GM12878 (cell line): ENCODE data around the gene FBXL19. TPM values are rescaled to one million over a fixed set of nuclear protein-coding genes. Genes with fewer than 3 reads are reported as not detected.

Source experiments
- CBX5 ChIP-seq: sonication (generic); IDR thresholded peaks from 2 replicates; pipeline ENCODE4 v1.6.1; 2016; ENCODE audit warnings: low read depth, moderate library complexity, mild to moderate bottlenecking, inconsistent platforms
- EGR1 ChIP-seq, 2 experiments: IDR thresholded peaks; 1 replicate in 1 of 2; 2 replicates in 1 of 2; pipeline ENCODE4 v1.6.1; 2011 to 2012; ENCODE audit warnings: low read depth in 2 of 2, low read length in 2 of 2, borderline replicate concordance in 1 of 2, mild to moderate bottlenecking in 1 of 2, moderate library complexity in 1 of 2
- FOXK2 ChIP-seq: fragments of 450-650 bp; IDR thresholded peaks from 2 replicates; pipeline ENCODE4 v1.6.1; 2017; ENCODE audit warnings: mild to moderate bottlenecking, moderate library complexity
- IRF4 ChIP-seq: IDR thresholded peaks from 2 replicates; pipeline ENCODE4 v1.6.1; 2011; ENCODE audit warnings: low read depth, low read length
- NR2F1 ChIP-seq: fragments of 450-650 bp; conservative IDR thresholded peaks from 2 replicates; pipeline ENCODE4 v1.6.1; 2017; ENCODE audit warnings: mild to moderate bottlenecking
- PML ChIP-seq: IDR thresholded peaks from 2 replicates; pipeline ENCODE4 v1.6.1; 2012; ENCODE audit warnings: low read length, inconsistent platforms
- POLR2A ChIP-seq: IDR thresholded peaks from 2 replicates; pipeline ENCODE4 v1.6.1; 2011; ENCODE audit warnings: low read depth, mild to moderate bottlenecking, low read length
- POLR2AphosphoS2 ChIP-seq: IDR thresholded peaks from 2 replicates; pipeline ENCODE4 v1.6.1; 2011; ENCODE audit warnings: low read depth, mild to moderate bottlenecking, low read length, improper control_type of control experiment, moderate library complexity
- POLR2AphosphoS5 ChIP-seq: IDR thresholded peaks from 2 replicates; pipeline ENCODE4 v1.6.1; 2011; ENCODE audit warnings: mild to moderate bottlenecking, low read length, inconsistent platforms
- RUNX3 ChIP-seq: IDR thresholded peaks from 2 replicates; pipeline ENCODE4 v1.6.1; 2012; ENCODE audit warnings: low read length, inconsistent platforms
- SIN3A ChIP-seq: IDR thresholded peaks from 2 replicates; pipeline ENCODE4 v1.6.1; 2012; ENCODE audit warnings: low read depth, low read length, improper control_type of control experiment
- SMARCA5 ChIP-seq: fragments of 450-650 bp; IDR thresholded peaks from 2 replicates; pipeline ENCODE4 v1.6.1; 2017; ENCODE audit warnings: mild to moderate bottlenecking
- polyA plus RNA-seq, 11 experiments: library from polyadenylated mRNA; depleted of rRNA in 4 of 11; unstranded in 6 of 11; stranded (reverse) in 5 of 11; fragments of >200 nt; fragmentation: Nextera tagmentation in 4 of 11; fragmentation: Illumina TruSeq in 1 of 11; extraction: Ambion mirVana in 4 of 11; extraction: Trizol in 1 of 11; gene quantifications; 1 replicate in 1 of 11; 2 replicates in 10 of 11; pipeline versions ENCODE4 v1.2.1 to v1.2.3, GENCODE V29; 2011 to 2016; ENCODE audit warnings: inconsistent platforms in 2 of 11, missing spikeins in 2 of 11, low read depth in 1 of 11
- total RNA-seq, 4 experiments: library from RNA; depleted of rRNA in 3 of 4; stranded (reverse); fragments of >200 nt in 3 of 4; fragmentation: Illumina TruSeq in 1 of 4; extraction: Trizol in 1 of 4; gene quantifications; 2 replicates each; pipeline versions ENCODE4 v1.2.1 to v1.2.3, GENCODE V29; 2013 to 2021
- TF ChIP-seq, protein P1 (sequence below): fragments of 450-650 bp; IDR thresholded peaks from 2 replicates; pipeline ENCODE4 v1.6.1; 2017; ENCODE audit warnings: mild to moderate bottlenecking, moderate library complexity
- TF ChIP-seq, protein P2 (sequence below): fragments of 450-650 bp; IDR thresholded peaks from 2 replicates; pipeline ENCODE4 v1.6.1; 2017; ENCODE audit warnings: mild to moderate bottlenecking, moderate library complexity
- TF ChIP-seq, protein P3 (sequence below): fragments of 450-650 bp; IDR thresholded peaks from 2 replicates; pipeline ENCODE4 v1.6.1; 2018; ENCODE audit warnings: mild to moderate bottlenecking, low read depth, moderate library complexity; ENCODE audit not compliant: partially characterized antibody
- TF ChIP-seq, protein P4 (sequence below): IDR thresholded peaks from 2 replicates; pipeline ENCODE4 v1.6.1; 2011; ENCODE audit warnings: borderline replicate concordance, low read depth, mild to moderate bottlenecking, moderate library complexity, low read length; ENCODE audit not compliant: insufficient read depth, poor library complexity, severe bottlenecking

The FBXL19 gene
- total and polyA plus RNA-seq, 10 of the 15 experiments (the other 5 are each of a cell fraction or from before 2014, with no cell fraction given), result 0.02 to 32.1 (median 6.8) TPM; not detected in 1

DNA sequence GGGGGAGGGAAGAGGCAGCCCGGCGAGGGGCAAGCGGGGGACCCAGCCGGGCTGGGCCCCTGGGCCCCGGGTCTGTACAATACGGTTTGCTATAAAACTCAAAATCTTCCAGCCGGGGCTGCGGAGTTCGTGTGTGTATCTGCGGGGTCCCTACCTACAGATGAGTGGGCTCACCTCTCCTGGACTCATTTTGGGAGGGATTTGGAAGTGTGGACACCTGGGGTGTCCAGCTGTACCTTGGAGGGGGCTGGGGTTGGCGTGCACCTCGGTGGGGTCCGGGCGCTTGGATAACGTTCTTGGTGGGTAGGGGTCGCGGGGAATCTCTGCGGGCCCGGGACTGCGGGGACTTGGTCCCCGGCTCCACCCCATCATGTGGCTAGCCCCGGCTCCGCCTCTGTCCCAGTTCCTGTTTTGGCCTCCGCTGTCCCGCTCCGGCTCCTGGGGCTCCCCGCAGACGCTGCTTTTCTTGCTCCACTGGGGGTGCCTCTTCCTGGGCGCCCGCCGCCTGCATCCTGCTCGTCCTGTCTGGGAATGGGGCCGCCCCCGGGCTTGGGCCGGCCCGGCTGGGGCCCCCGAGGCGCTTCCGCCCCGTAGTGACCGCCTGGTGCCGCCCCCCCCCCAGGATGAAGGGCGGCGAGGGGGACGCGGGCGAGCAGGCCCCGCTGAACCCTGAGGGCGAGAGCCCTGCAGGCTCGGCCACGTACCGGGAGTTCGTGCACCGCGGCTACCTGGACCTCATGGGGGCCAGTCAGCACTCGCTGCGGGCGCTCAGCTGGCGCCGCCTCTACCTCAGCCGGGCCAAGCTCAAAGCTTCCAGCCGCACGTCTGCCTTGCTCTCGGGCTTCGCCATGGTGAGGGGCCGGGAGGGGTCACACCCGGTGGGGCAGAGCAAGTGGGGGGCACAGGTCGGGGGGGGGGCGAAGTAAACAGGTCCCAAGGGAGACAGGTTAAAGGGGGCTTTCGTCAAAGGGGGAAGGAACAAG, 25.6 kb downstream of the FBXL19 start, which contains the start of gene ORAI3 (continued):
- TF ChIP-seq, protein P1, sequence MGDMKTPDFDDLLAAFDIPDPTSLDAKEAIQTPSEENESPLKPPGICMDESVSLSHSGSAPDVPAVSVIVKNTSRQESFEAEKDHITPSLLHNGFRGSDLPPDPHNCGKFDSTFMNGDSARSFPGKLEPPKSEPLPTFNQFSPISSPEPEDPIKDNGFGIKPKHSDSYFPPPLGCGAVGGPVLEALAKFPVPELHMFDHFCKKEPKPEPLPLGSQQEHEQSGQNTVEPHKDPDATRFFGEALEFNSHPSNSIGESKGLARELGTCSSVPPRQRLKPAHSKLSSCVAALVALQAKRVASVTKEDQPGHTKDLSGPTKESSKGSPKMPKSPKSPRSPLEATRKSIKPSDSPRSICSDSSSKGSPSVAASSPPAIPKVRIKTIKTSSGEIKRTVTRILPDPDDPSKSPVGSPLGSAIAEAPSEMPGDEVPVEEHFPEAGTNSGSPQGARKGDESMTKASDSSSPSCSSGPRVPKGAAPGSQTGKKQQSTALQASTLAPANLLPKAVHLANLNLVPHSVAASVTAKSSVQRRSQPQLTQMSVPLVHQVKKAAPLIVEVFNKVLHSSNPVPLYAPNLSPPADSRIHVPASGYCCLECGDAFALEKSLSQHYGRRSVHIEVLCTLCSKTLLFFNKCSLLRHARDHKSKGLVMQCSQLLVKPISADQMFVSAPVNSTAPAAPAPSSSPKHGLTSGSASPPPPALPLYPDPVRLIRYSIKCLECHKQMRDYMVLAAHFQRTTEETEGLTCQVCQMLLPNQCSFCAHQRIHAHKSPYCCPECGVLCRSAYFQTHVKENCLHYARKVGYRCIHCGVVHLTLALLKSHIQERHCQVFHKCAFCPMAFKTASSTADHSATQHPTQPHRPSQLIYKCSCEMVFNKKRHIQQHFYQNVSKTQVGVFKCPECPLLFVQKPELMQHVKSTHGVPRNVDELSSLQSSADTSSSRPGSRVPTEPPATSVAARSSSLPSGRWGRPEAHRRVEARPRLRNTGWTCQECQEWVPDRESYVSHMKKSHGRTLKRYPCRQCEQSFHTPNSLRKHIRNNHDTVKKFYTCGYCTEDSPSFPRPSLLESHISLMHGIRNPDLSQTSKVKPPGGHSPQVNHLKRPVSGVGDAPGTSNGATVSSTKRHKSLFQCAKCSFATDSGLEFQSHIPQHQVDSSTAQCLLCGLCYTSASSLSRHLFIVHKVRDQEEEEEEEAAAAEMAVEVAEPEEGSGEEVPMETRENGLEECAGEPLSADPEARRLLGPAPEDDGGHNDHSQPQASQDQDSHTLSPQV, result 0 out of 2 replicates have a peak, but pooled peaks have one; percentile 8
- peak; percentile 82 for TF ChIP-seq POLR2A
- TF ChIP-seq POLR2AphosphoS5, result peak; percentile 75
- peak; percentile 63; the same call in 1 of the 2 replicates for TF ChIP-seq NR2F1
- no peak for TF ChIP-seq FOXK2
- TF ChIP-seq, protein P2, sequence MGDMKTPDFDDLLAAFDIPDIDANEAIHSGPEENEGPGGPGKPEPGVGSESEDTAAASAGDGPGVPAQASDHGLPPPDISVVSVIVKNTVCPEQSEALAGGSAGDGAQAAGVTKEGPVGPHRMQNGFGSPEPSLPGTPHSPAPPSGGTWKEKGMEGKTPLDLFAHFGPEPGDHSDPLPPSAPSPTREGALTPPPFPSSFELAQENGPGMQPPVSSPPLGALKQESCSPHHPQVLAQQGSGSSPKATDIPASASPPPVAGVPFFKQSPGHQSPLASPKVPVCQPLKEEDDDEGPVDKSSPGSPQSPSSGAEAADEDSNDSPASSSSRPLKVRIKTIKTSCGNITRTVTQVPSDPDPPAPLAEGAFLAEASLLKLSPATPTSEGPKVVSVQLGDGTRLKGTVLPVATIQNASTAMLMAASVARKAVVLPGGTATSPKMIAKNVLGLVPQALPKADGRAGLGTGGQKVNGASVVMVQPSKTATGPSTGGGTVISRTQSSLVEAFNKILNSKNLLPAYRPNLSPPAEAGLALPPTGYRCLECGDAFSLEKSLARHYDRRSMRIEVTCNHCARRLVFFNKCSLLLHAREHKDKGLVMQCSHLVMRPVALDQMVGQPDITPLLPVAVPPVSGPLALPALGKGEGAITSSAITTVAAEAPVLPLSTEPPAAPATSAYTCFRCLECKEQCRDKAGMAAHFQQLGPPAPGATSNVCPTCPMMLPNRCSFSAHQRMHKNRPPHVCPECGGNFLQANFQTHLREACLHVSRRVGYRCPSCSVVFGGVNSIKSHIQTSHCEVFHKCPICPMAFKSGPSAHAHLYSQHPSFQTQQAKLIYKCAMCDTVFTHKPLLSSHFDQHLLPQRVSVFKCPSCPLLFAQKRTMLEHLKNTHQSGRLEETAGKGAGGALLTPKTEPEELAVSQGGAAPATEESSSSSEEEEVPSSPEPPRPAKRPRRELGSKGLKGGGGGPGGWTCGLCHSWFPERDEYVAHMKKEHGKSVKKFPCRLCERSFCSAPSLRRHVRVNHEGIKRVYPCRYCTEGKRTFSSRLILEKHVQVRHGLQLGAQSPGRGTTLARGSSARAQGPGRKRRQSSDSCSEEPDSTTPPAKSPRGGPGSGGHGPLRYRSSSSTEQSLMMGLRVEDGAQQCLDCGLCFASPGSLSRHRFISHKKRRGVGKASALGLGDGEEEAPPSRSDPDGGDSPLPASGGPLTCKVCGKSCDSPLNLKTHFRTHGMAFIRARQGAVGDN, result peak; percentile 64
- TF ChIP-seq EGR1 (IDR thresholded peaks at IDR 0.05; ENCODE audit: borderline replicate concordance in 1 of 2, low read depth in 2 of 2, low read length in 2 of 2), result no peak; a peak in 1 of 3 replicates
- TF ChIP-seq SMARCA5, result 0 out of 2 replicates have a peak, but pooled peaks have one; percentile 32
- TF ChIP-seq, protein P3, sequence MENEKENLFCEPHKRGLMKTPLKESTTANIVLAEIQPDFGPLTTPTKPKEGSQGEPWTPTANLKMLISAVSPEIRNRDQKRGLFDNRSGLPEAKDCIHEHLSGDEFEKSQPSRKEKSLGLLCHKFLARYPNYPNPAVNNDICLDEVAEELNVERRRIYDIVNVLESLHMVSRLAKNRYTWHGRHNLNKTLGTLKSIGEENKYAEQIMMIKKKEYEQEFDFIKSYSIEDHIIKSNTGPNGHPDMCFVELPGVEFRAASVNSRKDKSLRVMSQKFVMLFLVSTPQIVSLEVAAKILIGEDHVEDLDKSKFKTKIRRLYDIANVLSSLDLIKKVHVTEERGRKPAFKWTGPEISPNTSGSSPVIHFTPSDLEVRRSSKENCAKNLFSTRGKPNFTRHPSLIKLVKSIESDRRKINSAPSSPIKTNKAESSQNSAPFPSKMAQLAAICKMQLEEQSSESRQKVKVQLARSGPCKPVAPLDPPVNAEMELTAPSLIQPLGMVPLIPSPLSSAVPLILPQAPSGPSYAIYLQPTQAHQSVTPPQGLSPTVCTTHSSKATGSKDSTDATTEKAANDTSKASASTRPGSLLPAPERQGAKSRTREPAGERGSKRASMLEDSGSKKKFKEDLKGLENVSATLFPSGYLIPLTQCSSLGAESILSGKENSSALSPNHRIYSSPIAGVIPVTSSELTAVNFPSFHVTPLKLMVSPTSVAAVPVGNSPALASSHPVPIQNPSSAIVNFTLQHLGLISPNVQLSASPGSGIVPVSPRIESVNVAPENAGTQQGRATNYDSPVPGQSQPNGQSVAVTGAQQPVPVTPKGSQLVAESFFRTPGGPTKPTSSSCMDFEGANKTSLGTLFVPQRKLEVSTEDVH, result no peak
- TF ChIP-seq, protein P4, sequence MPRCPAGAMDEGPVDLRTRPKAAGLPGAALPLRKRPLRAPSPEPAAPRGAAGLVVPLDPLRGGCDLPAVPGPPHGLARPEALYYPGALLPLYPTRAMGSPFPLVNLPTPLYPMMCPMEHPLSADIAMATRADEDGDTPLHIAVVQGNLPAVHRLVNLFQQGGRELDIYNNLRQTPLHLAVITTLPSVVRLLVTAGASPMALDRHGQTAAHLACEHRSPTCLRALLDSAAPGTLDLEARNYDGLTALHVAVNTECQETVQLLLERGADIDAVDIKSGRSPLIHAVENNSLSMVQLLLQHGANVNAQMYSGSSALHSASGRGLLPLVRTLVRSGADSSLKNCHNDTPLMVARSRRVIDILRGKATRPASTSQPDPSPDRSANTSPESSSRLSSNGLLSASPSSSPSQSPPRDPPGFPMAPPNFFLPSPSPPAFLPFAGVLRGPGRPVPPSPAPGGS, result peak; percentile 10
- TF ChIP-seq SIN3A, result peak; percentile 81; the same call in 1 of the 2 replicates
- peak; percentile 67 for TF ChIP-seq POLR2AphosphoS2
- peak; percentile 38 for TF ChIP-seq RUNX3
- TF ChIP-seq IRF4, result peak; percentile 75
- no peak for TF ChIP-seq CBX5
- peak; percentile 43; the same call in 1 of the 2 replicates for TF ChIP-seq PML
